ENCODE measurements around the gene KANSL1L. TPM values are rescaled to one million over a fixed set of nuclear protein-coding genes. Genes with fewer than 3 reads are reported as not detected.
A peak's percentile ranks its signal among the peaks of the same experiment; 100 is the strongest.
"Not testable (repeated sequence)": the region's sequence is repeated elsewhere in the genome, so short reads cannot be mapped to it uniquely, and the experiment has no call there.

Gene KANSL1L
- total RNA-seq, 1 experiment from 2014 or later: 17.7 TPM

- Histone ChIP-seq H3K27ac (no peak overlapping the region), H3K4me1 (replicated peaks) (no peaks in the 10 kb centered on the region), H3K9me3 (replicated peaks) (no peaks in the 10 kb centered on the region), H3K4me3 (no peak overlapping the region), H3K36me3 (no peaks in the 10 kb centered on the region), H3K27me3 (replicated peaks) (peaks cover 7% of the 10 kb centered on the region)
- DNase-seq (ENCODE audit: low read depth in 1 of 2, low spot score in 2 of 2): no peak
These were observed 18.4 kb upstream of the KANSL1L start for GRCh38 chr2:210189452-210190138.

- Histone ChIP-seq H3K27ac (no peak overlapping the region), H3K4me1 (replicated peaks) (no peaks in the 10 kb centered on the region), H3K4me3 (no peak overlapping the region), H3K36me3 (no peaks in the 10 kb centered on the region), H3K9me3 (replicated peaks) (no peaks in the 10 kb centered on the region), H3K27me3 (replicated peaks) (peaks cover 2% of the 10 kb centered on the region)
- DNase-seq (ENCODE audit: low read depth in 1 of 2, low spot score in 2 of 2): no peak
These were observed 17.5 kb upstream of the KANSL1L start for GRCh38 chr2:210188755-210189154.

- H3K27ac ChIP-seq: no peak overlapping the region
- no peaks in the 10 kb centered on the region for H3K9me3 ChIP-seq (replicated peaks)
- no peaks in the 10 kb centered on the region; the same call in 1 of the 2 replicates for H3K27me3 ChIP-seq (replicated peaks)
- DNase-seq (ENCODE audit: low read depth in 1 of 2, low spot score in 2 of 2): no peak
- H3K36me3 ChIP-seq: no peaks in the 10 kb centered on the region
- no peaks in the 10 kb centered on the region for H3K4me1 ChIP-seq (replicated peaks)
- H3K4me3 ChIP-seq: no peak overlapping the region
These were observed 17.0 kb upstream of the KANSL1L start for GRCh38 chr2:210188190-210188589.

GRCh38 chr2:210183936-210184335 is 12.7 kb upstream of the KANSL1L start:
- not testable (repeated sequence) for H3K4me1 ChIP-seq (replicated peaks); H3K36me3 ChIP-seq; H3K4me3 ChIP-seq; H3K9me3 ChIP-seq (replicated peaks); DNase-seq (ENCODE audit: low read depth in 1 of 2, low spot score in 2 of 2); H3K27me3 ChIP-seq (replicated peaks); H3K27ac ChIP-seq

GRCh38 chr2:210181606-210182088 is 10.4 kb upstream of the KANSL1L start:
- H3K4me1 ChIP-seq (replicated peaks); DNase-seq (ENCODE audit: low read depth in 1 of 2, low spot score in 2 of 2); H3K36me3 ChIP-seq; H3K4me3 ChIP-seq; H3K27me3 ChIP-seq (replicated peaks); H3K27ac ChIP-seq; H3K9me3 ChIP-seq (replicated peaks): not testable (repeated sequence)

- DNase-seq (ENCODE audit: low read depth in 1 of 2, low spot score in 2 of 2); H3K36me3 ChIP-seq; H3K27ac ChIP-seq; H3K4me3 ChIP-seq; H3K27me3 ChIP-seq (replicated peaks); H3K9me3 ChIP-seq (replicated peaks); H3K4me1 ChIP-seq (replicated peaks): not testable (repeated sequence)
These were observed 9.9 kb upstream of the KANSL1L start for GRCh38 chr2:210181033-210181605.

GRCh38 chr2:210180477-210180876 is 9.3 kb upstream of the KANSL1L start:
- Histone ChIP-seq H3K9me3 (replicated peaks) (no peaks in the 10 kb centered on the region), H3K4me3 (no peak overlapping the region), H3K27ac (no peak overlapping the region), H3K27me3 (replicated peaks) (0 out of 2 replicates have a peak, but pooled peaks cover 4% of the 10 kb centered on the region), H3K36me3 (no peaks in the 10 kb centered on the region), H3K4me1 (replicated peaks) (no peaks in the 10 kb centered on the region)
- no peak for DNase-seq (ENCODE audit: low read depth in 1 of 2, low spot score in 2 of 2)

GRCh38 chr2:210179351-210179990 is 8.3 kb upstream of the KANSL1L start:
- no peak overlapping the region for H3K4me3 ChIP-seq
- H3K36me3 ChIP-seq: no peaks in the 10 kb centered on the region
- H3K9me3 ChIP-seq (replicated peaks): no peaks in the 10 kb centered on the region
- 0 out of 2 replicates have a peak, but pooled peaks cover 4% of the 10 kb centered on the region for H3K27me3 ChIP-seq (replicated peaks)
- DNase-seq (ENCODE audit: low read depth in 1 of 2, low spot score in 2 of 2): no peak
- no peaks in the 10 kb centered on the region for H3K4me1 ChIP-seq (replicated peaks)
- no peak overlapping the region for H3K27ac ChIP-seq

GRCh38 chr2:210177769-210178168 is 6.6 kb upstream of the KANSL1L start:
- DNase-seq (ENCODE audit: low read depth in 1 of 2, low spot score in 2 of 2): no peak
- H3K4me1 ChIP-seq (replicated peaks): peaks cover under 1% of the 10 kb centered on the region; the same call in 1 of the 2 replicates
- no peaks in the 10 kb centered on the region for H3K9me3 ChIP-seq (replicated peaks)
- 0 out of 2 replicates have a peak, but pooled peaks cover 4% of the 10 kb centered on the region for H3K27me3 ChIP-seq (replicated peaks)
- no peak overlapping the region for H3K27ac ChIP-seq
- H3K36me3 ChIP-seq: no peaks in the 10 kb centered on the region
- H3K4me3 ChIP-seq: no peak overlapping the region

- not testable (repeated sequence) for H3K36me3 ChIP-seq; H3K4me3 ChIP-seq; H3K27ac ChIP-seq; H3K9me3 ChIP-seq (replicated peaks); H3K4me1 ChIP-seq (replicated peaks); DNase-seq (ENCODE audit: low read depth in 1 of 2, low spot score in 2 of 2); H3K27me3 ChIP-seq (replicated peaks)
These were observed 5.9 kb upstream of the KANSL1L start for GRCh38 chr2:210177115-210177514.

GRCh38 chr2:210174086-210174485 is 2.9 kb upstream of the KANSL1L start:
- H3K27me3 ChIP-seq (replicated peaks): 0 out of 2 replicates have a peak, but pooled peaks cover 4% of the 10 kb centered on the region
- no peak overlapping the region for H3K27ac ChIP-seq
- DNase-seq (ENCODE audit: low read depth in 1 of 2, low spot score in 2 of 2): no peak
- peaks cover 6% of the 10 kb centered on the region; the same call in 1 of the 2 replicates for H3K4me1 ChIP-seq (replicated peaks)
- no peaks in the 10 kb centered on the region for H3K9me3 ChIP-seq (replicated peaks)
- no peak overlapping the region for H3K4me3 ChIP-seq
- no peaks in the 10 kb centered on the region for H3K36me3 ChIP-seq

GRCh38 chr2:210172219-210172575 is 988 bp upstream of the KANSL1L start:
- no peaks in the 10 kb centered on the region for H3K36me3 ChIP-seq
- DNase-seq (ENCODE audit: low read depth in 1 of 2, low spot score in 2 of 2): no peak
- H3K27ac ChIP-seq: no peak overlapping the region
- peak overlapping the region; percentile 90 for H3K4me3 ChIP-seq
- no peaks in the 10 kb centered on the region for H3K9me3 ChIP-seq (replicated peaks)
- H3K4me1 ChIP-seq (replicated peaks): peaks cover 19% of the 10 kb centered on the region
- no peaks in the 10 kb centered on the region for H3K27me3 ChIP-seq (replicated peaks)

GRCh38 chr2:210170446-210171303 is 534 bp downstream of the KANSL1L start:
- Histone ChIP-seq H3K27ac (peak overlapping the region; percentile 99), H3K27me3 (replicated peaks) (no peaks in the 10 kb centered on the region), H3K36me3 (no peaks in the 10 kb centered on the region), H3K4me1 (replicated peaks) (peaks cover 27% of the 10 kb centered on the region), H3K4me3 (peak overlapping the region; percentile 90), H3K9me3 (replicated peaks) (no peaks in the 10 kb centered on the region)
- peak; percentile 96 to 97 for DNase-seq (ENCODE audit: low read depth in 1 of 2, low spot score in 2 of 2)

- H3K9me3 ChIP-seq (replicated peaks): no peaks in the 10 kb centered on the region
- H3K27me3 ChIP-seq (replicated peaks): no peaks in the 10 kb centered on the region
- H3K4me1 ChIP-seq (replicated peaks): peaks cover 27% of the 10 kb centered on the region
- peak in 1 of 2 experiments; percentile 82 for DNase-seq (ENCODE audit: low read depth in 1 of 2, low spot score in 2 of 2)
- H3K27ac ChIP-seq: peak overlapping the region; percentile 99
- H3K4me3 ChIP-seq: peak overlapping the region; percentile 90
- H3K36me3 ChIP-seq: no peaks in the 10 kb centered on the region
These were observed 1.1 kb downstream of the KANSL1L start for GRCh38 chr2:210170196-210170445.

Data from SJSA1 (cell line).